ENCODE data around the gene SIRT3.

SIRT3 gene

DNA sequence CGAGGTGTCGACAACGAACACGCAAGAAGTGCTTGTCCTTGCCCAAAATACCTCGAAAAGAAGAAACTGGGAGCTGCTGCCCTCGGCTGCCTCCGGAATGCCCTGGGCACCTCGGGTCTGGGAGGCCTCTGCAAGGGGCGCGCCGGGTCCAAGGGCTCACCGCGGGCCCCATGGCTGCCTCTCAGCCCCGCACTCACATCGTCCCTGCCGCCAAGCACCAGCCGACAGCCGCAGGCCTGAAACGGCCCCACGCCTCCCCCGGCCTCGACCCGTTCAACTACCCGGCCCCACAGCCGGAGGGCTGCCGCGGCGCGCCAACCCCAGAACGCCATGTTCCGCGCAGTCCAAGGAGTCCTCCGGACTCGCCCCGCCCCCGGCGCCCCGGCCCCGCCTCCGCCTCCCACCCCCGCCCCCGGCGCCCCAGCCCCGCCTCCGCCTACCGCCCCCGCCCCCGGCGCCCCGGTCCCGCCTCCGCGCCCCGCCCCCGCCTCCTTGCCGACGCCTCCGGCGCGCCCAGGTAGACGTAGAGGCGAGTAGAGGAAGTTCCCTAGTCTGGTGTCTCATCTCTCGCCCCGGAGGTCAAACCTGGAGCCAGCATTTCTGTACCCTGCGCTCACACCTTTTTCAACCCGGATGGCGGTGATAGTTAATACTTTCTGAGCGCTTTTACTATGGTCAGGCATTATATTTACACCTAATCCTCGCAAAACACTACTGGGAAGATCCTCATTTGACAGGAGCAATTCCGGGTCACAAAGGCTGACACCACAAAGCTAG lies at the start of gene SIRT3:
TSS of gene SIRT3 (minus strand) at position 346 of the 777 bp plus-strand sequence. CDS start at position 332, 14 bp downstream.
- DNase-seq (ENCODE audit: low spot score), result peak; percentile 98
- TF ChIP-seq, protein P1, sequence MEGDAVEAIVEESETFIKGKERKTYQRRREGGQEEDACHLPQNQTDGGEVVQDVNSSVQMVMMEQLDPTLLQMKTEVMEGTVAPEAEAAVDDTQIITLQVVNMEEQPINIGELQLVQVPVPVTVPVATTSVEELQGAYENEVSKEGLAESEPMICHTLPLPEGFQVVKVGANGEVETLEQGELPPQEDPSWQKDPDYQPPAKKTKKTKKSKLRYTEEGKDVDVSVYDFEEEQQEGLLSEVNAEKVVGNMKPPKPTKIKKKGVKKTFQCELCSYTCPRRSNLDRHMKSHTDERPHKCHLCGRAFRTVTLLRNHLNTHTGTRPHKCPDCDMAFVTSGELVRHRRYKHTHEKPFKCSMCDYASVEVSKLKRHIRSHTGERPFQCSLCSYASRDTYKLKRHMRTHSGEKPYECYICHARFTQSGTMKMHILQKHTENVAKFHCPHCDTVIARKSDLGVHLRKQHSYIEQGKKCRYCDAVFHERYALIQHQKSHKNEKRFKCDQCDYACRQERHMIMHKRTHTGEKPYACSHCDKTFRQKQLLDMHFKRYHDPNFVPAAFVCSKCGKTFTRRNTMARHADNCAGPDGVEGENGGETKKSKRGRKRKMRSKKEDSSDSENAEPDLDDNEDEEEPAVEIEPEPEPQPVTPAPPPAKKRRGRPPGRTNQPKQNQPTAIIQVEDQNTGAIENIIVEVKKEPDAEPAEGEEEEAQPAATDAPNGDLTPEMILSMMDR (IDR thresholded peaks at IDR 0.05; ENCODE audit: extremely low read depth, missing control alignments), result no peak

DNA sequence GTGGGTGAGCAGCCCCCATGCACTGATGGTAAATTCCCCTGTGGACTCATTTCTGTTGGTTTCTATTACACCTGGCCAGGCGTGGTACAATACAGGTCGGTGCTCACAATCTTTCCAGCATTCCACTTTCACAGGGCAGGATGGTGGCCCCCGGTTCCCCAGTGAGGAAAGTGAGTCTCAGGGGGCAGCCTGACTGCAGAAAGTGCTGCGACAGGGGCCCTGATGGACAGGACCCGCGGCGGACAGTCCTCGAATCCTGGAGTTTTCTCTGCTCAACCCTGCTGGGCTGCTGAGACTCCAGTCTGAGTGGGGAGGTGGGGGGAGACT lies 49.7 kb upstream of the SIRT3 start:
- TF ChIP-seq, protein P1 (IDR thresholded peaks at IDR 0.05; ENCODE audit: extremely low read depth, missing control alignments), result no peak
- peak; percentile 23 for DNase-seq (ENCODE audit: low spot score)

DNA sequence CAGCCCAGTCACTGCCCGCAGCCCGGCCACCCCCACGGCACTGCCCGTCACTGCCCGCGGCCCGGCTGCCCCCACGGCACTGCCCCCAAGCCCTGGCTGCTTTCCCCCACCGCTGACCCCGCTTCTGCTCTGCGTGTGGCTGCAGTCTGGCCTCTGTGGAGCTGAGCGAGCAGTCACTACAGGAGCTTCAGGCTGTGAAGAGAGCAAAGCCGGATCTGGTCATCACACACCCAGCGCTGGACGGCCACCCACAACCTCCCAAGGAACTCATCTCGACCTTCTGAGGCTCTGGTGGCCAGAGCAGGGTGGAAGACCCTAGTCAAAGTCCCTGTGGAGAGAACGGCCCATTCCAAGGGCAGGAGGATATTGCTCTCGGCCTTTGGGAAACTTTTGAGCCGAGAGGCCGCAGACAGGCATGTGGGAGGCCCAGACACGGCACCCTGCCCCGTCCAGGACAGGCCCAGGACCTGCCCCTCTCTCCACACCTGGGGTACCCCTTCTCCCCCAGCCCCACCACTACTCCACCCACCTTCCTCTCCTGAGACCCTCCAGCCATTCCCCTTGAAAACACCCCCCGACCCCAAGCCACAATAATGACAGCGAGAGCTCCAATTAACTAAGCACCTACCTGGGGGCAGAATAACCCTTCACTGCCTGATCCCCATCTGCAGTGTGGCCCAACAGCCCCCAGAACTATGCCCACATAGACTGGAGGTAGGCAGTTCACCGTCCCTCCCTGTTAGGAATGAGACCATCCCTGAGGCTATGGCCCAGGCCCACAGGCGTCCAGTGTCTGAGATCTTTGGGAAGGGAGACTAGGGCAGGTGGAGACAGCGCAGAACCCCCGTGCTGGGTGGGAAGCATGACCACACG lies 49.1 kb upstream of the SIRT3 start:
- DNase-seq (ENCODE audit: low spot score), result peak; percentile 23
- TF ChIP-seq, protein P1 (IDR thresholded peaks at IDR 0.05; ENCODE audit: extremely low read depth, missing control alignments), result no peak

DNA sequence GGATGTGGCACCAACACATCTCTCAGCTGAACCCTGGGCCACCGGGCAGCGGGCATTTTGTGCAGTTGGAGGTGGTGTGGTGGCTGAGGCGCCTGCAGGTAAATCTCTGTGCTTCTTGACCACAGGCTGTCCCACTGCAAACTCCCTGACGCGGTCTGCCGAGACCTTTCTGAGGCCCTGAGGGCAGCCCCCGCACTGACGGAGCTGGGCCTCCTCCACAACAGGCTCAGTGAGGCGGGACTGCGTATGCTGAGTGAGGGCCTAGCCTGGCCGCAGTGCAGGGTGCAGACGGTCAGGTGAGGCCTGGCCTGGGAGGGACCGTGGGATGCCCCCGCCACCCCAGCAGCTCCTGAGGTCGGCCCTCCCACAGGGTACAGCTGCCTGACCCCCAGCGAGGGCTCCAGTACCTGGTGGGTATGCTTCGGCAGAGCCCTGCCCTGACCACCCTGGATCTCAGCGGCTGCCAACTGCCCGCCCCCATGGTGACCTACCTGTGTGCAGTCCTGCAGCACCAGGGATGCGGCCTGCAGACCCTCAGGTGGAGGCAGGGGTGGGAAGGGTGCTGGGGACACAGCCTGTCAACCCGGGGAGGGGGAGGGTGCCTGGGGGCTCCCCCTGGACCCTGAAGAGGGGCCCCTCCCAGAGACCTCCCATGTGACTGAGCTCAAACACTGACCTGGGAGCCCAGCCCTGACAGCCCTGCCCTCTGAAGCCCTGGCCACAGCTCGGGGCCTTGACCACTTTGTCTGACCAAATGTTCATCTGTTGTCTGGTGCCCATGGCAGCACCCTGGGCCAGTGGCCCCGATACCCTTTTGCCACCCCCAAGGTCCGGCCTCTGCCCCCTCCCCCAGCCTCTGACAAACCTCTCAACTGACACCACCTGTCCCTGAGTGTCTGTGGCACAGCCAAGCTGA lies 48.2 kb upstream of the SIRT3 start:
- no peak for DNase-seq (ENCODE audit: low spot score)
- TF ChIP-seq, protein P1 (IDR thresholded peaks at IDR 0.05; ENCODE audit: extremely low read depth, missing control alignments), result no peak

DNA sequence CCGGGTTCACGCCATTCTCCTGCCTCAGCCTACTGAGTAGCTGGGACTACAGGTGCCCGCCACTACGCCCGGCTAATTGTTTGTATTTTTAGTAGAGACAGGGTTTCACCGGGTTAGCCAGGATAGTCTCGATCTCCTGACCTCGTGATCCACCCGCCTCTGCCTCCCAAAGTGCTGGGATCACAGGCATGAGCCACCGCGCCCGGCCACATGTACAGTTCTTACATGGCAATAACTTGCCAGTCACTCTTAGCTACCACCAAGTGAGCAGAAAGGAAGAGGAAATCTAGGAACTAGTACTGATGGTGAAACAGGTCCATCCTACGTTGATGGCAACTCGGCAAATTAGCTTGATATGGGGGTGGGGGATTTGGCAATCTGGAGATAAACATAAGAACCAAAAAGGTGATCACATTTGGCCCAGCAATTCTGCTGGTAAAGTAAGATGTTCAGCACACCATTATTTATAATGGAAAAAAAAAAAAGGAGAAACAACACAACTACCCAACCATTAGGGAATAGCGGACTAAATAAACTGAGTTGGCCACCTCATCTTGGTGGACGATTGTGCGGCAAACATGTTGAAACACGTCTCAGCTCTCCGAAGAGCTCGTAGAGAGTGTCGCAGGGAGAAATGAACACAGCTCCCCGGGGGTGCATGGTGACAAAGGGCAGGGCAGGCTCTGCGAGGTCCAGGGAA lies 47.4 kb upstream of the SIRT3 start:
- DNase-seq (ENCODE audit: low spot score), result peak; percentile 7
- TF ChIP-seq, protein P1 (IDR thresholded peaks at IDR 0.05; ENCODE audit: extremely low read depth, missing control alignments), result no peak

DNA sequence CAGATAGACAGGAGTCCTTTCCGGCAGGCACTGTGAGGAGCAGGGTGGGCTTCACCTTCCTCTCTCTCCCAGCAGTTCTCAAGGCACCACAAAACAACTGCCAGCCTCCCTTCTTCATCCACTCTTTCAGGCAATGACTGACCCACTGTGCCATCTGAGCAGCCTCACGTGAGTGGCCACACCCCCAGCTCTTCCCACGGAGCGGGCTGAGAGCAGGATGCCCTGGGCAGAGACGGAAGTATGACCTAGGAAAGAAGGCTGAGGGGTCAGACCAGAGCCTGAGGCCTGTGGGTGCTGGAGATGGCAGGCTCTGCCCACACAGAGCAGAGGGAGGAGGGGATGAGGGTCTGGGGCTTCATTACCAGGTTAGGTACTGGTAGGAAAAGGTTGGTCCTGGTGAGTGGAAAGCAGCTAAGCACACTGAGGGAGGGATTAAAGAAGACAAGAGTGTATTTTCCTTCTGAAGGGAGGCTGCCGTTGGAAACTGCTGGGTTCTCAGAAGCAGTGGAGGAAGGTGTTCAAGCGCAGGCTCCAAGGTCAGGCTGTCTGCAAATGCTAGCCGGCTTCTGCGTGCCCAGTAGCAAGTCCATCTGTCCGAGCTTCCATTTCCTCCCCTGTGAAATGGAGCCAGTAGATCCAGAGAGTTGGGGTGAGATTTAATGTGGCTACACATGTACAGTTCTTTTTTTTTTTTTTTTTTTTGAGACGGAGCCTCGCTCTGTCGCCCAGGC lies 46.7 kb upstream of the SIRT3 start:
- TF ChIP-seq, protein P1 (IDR thresholded peaks at IDR 0.05; ENCODE audit: extremely low read depth, missing control alignments), result no peak
- peak; percentile 24 for DNase-seq (ENCODE audit: low spot score)

Measured in GM20000 (cell line).